ENCODE data around the gene LYSET.
"Not testable (repeated sequence)": the region's sequence is repeated elsewhere in the genome, so short reads cannot be mapped to it uniquely, and the experiment has no call there.

Gene LYSET

GRCh38 chr14:93184391-93185348 is at the start of gene LYSET, which contains the start of gene MOAP1:
LYSET (plus strand) TSS chr14:93185317; CDS start chr14:93185406, 89 bp downstream.
MOAP1 (minus strand) TSS chr14:93184897; CDS start chr14:93184242, 655 bp downstream.
- peak; percentile 87 for DNase-seq (ENCODE audit: low spot score)

GRCh38 chr14:93135399-93135798 is 49.7 kb upstream of the LYSET start:
- DNase-seq (ENCODE audit: low spot score): no peak

DNA sequence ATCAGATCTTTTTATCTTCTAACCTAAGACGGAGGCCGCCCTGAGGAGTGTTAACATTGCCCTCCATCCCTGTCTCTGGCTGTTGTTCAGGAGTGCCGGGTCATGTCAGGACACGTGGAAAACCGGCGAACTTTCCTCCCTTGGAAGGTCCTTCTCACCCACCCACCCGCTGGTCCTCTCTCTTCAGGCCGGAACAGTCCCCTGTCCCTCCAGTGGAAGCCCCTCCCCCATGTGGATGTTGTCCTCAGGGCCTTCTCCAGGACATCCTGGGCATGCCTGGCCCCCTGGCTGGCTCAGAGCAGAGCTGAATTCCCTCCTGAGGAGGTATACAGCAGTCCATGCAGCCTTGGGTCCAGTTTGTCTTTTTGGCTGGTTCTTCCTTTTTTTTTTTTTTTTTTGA is 49.1 kb upstream of the LYSET start:
- no peak for DNase-seq (ENCODE audit: low spot score)

DNA sequence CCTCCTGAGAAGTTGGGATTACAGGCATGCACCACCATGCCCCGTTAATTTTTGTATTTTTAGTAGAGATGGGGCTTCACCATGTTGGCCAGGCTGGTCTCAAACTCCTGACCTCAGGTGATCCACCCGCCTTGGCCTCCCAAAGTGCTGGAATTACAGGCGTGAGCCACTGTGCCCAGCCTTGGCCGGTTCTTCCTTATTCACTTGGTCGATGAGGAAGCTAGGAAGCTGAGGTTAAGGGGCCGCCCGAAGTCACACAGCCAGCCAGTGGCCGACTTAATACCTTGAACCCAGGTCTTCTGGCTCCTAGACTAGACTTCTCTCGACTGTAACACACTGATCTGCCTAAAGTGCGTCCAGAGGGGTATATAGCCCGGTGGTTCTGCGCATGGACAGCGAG is 48.6 kb upstream of the LYSET start:
- not testable (repeated sequence) for DNase-seq (ENCODE audit: low spot score)

- no peak for DNase-seq (ENCODE audit: low spot score)
Observed at GRCh38 chr14:93137864-93138263, 47.3 kb upstream of the LYSET start.

DNA sequence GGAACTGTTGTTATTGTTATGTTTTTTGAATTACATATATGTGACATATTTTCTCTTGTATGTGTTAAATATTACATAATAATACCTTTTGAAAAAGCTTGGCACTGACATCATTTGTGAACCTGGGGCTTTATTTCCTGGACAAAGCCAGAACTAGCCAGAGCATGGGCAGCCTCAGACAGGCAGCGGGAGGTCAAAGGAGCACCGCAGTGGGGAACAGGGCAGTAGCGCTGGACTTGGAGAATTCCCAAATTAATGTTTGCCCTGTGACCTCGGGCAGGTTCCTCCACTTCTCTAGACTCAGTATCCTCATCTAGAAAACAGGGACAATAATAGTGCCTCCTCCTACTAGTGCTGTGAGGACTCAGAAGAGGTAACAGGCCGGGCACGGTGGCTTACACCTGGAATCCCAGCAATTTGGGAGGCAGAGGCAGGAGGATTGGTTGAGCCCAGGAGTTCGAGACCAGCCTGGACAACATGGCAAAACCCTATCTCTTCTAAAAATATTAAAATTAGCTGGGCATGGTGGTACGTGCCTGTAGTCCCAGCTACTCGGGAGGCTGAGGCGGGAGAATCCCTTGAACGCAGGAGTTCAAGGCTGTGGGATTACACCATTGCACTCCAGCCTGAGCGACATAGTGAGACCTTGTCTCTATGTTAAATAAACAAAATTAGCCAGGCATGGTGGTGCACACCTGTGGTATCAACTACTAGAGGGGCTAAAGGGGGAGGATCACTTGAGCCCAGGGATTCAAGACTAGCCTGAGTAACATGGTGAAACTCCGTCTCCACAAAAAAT is 42.1 kb upstream of the LYSET start:
- DNase-seq (ENCODE audit: low spot score): no peak

DNA sequence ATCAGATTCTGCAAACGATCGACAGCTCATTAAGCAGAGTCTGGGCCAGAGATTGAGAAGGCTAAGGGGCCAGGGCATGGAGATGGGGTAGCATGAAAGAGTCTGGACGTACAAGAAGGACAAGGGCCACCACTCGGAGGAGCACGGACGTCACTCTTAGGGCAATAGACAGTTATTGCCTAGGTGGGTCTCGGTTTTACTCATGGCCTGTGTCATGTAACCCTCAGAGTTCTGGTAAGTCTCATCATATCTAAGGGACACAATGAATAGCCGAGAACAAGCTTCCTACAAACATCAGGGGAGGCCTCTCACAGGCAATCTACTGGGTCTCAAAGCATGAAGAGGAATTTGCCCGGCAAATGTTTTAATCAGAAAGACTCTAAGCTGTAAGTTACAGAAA is 39.0 kb upstream of the LYSET start:
- DNase-seq (ENCODE audit: low spot score): no peak

DNA sequence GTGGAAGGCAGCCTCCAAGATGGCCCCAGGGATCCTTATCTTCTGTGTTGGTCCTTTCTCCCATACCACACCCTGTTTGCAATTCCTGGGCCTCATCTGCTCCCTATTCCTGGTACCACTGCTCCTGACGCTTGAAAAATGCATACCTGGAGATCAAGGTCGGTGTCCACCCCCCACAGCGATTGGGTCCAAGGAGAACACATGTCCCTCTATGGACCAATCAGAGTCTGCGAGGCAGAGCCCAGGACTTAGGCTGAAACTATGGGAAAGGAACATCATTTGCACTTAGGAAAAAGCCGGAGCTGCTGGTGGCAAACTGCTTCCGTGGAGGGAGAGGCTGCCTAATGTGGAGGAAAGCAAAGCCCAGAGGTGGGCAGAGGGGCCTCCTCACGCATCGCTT is 36.1 kb upstream of the LYSET start:
- DNase-seq (ENCODE audit: low spot score): no peak

DNA sequence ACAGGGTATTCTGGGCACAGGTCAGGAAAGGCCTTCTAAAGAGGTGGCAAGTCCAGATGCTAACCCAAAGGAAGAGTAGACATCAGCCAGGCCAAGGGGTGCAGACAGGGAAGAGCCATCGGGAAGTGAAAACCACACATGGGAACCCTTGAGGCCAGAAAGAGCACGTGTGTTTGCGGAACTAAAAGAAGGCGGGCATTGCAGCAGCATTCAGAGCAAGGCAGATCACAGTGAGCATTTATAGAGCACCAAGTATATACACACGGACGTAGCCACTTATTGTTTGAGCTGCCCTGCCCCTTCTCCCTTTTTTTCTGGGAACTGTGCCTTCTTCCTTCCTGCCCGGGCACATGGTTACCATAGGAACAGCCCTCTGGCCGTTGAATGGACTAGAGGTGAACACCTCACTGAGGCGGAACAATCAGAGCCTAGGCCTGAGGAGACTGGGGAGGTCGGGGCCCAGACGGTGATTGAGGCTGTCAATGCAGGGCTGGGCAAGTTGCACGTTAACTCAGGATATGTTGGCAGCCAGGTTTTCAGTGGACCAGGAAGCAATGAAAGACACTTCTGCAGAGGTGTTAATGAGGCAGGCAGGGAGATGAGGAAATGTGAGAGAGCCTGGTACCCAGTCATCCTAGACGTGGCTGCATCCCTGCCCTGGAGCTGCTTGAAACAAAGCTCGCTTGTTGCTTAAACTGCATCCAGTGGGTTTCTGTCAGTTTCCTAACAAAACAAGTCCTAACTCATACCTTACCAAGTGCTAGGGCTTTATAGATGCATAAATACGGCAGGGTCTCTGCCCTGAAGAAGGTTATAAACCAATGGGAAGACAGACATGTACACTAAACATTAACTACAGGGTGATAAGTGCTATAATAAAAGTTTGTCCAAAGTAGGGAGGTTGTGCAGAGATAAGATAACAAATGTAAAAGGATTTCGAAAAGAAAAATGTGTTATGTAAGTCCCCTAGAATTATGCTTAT is 34.6 kb upstream of the LYSET start:
- DNase-seq (ENCODE audit: low spot score): no peak

DNA sequence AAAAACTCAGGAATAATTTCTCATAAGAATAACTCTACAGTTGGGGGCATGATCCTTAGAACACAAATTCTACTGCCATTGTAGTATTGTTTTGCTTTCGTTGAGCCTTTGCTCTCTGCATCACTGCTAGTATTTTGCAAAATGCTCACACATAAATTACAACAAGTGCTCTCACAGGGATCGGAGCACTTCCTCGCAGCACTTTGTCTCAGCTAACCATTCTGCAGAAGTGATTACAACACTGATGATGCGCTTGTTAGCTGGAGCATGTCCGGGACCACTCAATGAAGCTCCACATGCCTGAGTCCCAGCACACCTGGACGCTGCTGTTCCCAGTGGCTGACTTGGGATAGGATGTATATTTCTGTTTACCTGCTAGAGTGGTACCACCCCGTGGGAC is 32.0 kb upstream of the LYSET start:
- DNase-seq (ENCODE audit: low spot score): no peak

DNA sequence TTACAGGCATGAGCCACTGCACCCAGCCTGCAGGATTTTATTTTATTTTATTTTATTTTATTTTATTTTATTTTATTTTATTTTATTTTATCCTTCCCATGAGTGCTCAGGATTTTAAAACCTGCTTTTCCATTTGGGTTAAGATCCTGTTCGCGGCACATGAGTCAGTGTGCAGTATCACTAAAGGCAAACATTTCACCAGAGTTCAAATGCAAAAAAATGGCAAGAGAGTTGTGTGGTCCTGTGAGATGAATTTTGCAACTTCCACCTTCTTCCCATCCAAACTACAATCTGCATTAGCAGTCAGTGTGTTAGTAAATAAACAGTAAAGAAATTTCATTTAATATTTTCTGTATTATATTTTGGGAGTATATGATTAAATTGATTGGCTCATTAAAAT is 29.4 kb upstream of the LYSET start:
- DNase-seq (ENCODE audit: low spot score): no peak

- no peak for DNase-seq (ENCODE audit: low spot score)
Observed at GRCh38 chr14:93156693-93157369, 28.3 kb upstream of the LYSET start.

GRCh38 chr14:93158349-93158748 is 26.8 kb upstream of the LYSET start:
- DNase-seq (ENCODE audit: low spot score): not testable (repeated sequence)

- DNase-seq (ENCODE audit: low spot score): not testable (repeated sequence)
Observed at GRCh38 chr14:93159625-93160352, 25.3 kb upstream of the LYSET start.

- no peak for DNase-seq (ENCODE audit: low spot score)
Observed at GRCh38 chr14:93160353-93160801, 24.7 kb upstream of the LYSET start.

- DNase-seq (ENCODE audit: low spot score): no peak
Observed at GRCh38 chr14:93161411-93161940, 23.6 kb upstream of the LYSET start.

DNA sequence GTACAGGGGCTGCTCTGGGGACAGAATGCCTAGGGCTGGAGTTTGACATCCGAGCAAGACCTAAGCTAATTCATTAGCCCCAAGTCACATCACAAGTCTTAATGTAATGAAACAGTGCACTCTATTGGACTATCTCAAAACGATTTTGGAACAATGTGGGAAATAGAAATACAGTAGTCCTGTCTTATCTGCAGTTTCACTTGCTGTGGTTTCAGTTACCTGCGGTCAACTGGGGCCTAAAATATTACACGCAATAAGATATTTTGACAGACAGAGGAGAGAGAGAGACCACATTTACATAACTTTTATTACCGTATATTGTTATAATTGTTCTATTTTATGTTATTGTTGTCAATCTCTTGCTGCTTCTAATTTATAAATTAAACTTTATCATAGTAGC is 21.6 kb upstream of the LYSET start:
- no peak for DNase-seq (ENCODE audit: low spot score)

DNA sequence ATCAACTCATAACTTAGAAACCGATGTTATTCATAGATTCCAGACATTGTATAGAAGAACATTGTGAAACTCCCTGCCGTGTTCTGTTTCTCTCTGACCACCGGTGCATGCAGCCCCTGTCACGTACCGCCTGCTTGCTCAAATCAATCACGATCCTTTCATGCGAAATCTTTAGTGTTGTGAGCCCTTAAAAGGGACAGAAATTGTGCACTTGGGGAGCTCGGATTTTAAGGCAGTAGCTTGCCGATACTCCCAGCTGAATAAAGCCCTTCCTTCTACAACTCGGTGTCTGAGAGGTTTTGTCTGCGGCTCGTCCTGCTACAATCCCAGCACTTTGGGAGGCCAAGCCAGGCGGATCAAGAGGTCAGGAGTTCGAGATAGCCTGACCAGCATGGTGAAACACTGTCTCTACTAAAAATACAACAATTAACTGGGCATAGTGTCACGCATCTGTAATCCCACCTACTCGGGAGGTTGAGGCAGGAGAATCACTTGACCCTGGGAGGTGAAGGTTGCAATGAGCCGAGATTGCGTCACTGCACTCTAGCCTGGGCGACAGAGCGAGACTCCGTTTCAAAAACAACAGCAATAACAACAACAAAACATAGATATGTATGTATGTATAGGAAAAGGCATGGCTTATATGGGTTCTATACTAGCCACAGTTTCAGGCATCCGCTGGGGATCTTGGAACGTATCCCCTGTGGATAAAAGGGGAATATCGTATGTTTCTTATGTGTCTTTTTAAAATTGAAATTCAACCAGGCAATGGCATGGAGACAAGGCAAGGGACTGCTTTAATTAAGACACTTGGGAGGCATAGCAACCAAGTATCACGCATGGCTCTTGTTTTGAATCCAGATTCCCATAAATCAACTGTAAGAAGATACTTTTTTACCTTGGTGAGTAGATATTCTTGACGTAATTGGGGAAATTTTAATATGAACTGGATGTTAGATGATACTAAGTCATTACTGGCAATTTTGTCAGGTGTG is 19.5 kb upstream of the LYSET start:
- DNase-seq (ENCODE audit: low spot score): not testable (repeated sequence)

- not testable (repeated sequence) for DNase-seq (ENCODE audit: low spot score)
Observed at GRCh38 chr14:93168610-93169009, 16.5 kb upstream of the LYSET start.
